CD4-positive, alpha-beta T cell treated with Interferon gamma for 1 hour (primary cell): ENCODE data around the gene PRMT9.

Source experiments
- DNase-seq: peaks from one replicate; pipeline ENCODE4 v3.0.0-alpha.2; 2020

The PRMT9 gene

GRCh38 chr4:147678796-147679549, 5.0 kb downstream of the PRMT9 start:
- no peak for DNase-seq

DNA sequence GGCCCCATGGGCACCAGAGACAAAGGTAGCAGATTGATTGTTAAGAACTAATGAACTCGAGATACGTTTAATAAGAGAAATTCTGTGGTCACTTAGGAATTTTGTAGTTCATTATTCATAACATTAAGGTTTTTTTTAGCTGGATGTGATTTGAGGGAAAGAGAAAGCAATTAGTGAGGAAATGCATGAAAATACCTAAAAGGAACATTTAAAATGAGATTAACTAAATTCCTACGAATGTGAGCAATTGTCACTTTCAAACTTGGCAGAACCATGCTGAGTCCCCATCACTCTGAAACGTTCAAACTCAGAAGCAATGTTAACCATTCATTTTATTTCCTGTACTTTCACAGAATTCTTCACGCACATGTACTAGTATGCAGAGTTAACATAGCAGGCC, 5.9 kb downstream of the PRMT9 start:
- DNase-seq, result no peak

DNA sequence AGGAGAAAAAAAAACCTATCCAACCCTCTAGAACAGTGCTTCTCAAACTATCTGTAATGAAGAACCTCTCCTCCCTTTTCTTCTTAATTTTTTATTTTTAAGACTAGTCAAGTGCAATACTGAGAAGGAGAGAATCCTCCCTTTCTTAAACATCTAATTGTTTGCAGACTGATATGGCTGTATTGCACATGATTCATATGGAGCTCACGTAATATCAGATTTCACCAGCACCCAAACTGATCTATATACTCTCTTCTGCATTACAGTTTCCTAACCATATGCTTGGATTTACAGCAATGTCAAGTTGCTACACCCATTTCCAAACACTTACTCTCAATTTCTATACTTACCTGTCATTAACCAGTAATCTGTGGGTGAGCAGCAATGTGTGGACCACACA, 9.5 kb downstream of the PRMT9 start:
- no peak for DNase-seq

- DNase-seq, result no peak
Observed at GRCh38 chr4:147674073-147674472, 9.9 kb downstream of the PRMT9 start.

GRCh38 chr4:147658501-147658900, 25.5 kb downstream of the PRMT9 start:
- DNase-seq, result no peak

- no peak for DNase-seq
Observed at GRCh38 chr4:147655639-147656038, 28.3 kb downstream of the PRMT9 start.

DNA sequence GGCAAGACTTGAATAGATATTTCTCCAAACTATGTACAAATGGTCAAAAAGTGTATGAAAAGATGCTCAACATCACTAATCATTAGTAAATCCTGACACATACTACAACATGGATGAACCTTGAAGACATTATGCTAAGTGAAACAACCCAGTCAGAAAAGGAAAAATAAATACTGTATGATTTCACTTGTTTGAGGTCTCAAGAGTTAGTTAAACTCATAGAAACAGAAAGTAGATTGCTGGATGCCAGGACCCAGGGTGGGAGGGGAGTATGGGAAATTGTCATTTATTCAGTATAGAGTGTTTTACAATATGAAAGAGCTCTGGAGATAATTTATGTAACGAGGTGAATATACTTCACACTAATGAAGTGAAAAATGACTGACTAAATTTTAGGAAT, 32.4 kb downstream of the PRMT9 start:
- no peak for DNase-seq

GRCh38 chr4:147648656-147649055, 35.3 kb downstream of the PRMT9 start:
- no peak for DNase-seq

- DNase-seq, result no peak
Observed at GRCh38 chr4:147645099-147645498, 38.9 kb downstream of the PRMT9 start.

- no peak for DNase-seq
Observed at GRCh38 chr4:147644471-147644870, 39.5 kb downstream of the PRMT9 start.

GRCh38 chr4:147643616-147644015, 40.3 kb downstream of the PRMT9 start:
- no peak for DNase-seq

- DNase-seq, result no peak
Observed at GRCh38 chr4:147640331-147640730, 43.6 kb downstream of the PRMT9 start.

- no peak for DNase-seq
Observed at GRCh38 chr4:147639388-147639787, 44.6 kb downstream of the PRMT9 start.

DNA sequence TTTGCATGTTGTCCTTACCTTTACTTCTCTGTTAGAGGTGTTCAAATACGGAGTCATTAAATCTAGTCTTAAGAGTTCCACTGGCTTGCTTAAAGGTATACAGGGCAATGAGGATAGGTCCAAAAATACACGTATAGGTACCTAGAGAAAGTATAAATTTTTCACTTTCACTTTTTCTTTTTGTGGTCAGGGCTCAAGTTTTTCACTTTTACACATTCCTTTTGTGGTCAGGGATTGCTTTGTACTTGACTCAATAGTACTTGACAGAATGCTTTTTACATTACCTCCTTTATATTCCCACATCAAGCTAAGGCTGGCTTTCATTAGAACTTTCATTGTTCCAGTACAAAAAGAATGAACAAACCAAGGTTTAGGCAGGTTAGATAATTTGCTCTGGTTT, 45.0 kb downstream of the PRMT9 start:
- DNase-seq, result no peak

- no peak for DNase-seq
Observed at GRCh38 chr4:147638365-147638764, 45.6 kb downstream of the PRMT9 start.

GRCh38 chr4:147635348-147635747, 48.6 kb downstream of the PRMT9 start:
- DNase-seq, result no peak

DNA sequence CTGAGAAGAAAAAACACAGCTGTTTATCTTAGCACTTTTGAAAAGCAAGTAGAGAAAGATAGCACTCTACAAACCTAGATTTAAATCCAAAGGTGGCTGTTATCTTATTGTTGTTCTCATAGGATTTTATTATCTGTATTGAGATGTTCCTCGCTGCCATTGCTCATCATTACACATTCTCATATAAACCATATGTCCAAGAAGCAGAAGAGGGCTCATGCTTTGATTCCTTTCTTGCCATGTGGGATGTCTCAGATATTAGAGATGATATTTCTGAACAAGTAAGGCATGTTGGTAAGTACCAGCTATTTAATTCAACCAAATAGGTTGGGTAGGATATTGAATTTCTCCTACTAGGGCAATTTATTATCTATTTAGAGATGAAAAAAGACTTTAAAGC, 50.3 kb downstream of the PRMT9 start:
- DNase-seq, result no peak

GRCh38 chr4:147633113-147633512, 50.9 kb downstream of the PRMT9 start:
- DNase-seq, result no peak

- DNase-seq, result no peak
Observed at GRCh38 chr4:147629783-147630730, 53.9 kb downstream of the PRMT9 start.

- no peak for DNase-seq
Observed at GRCh38 chr4:147628415-147628814, 55.5 kb downstream of the PRMT9 start.

DNA sequence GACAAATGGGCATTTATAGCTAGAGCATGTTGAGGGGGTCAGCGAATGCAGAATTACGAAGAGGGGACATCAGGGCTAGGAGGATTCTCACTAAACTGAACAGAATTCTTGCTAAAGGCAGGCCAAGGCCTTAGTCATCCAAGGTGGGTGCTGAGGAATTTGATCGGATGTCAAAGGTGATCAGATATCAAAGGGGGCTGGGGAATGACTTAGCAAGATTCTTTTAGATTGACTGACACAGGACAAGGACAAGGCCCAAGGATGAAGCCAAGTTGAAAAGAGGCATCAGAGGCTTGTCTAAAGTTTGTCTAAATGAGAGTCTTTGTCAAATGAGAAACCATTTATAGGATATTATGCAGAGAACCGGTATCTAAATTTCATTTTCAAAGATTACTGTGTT, 57.1 kb downstream of the PRMT9 start:
- no peak for DNase-seq

DNA sequence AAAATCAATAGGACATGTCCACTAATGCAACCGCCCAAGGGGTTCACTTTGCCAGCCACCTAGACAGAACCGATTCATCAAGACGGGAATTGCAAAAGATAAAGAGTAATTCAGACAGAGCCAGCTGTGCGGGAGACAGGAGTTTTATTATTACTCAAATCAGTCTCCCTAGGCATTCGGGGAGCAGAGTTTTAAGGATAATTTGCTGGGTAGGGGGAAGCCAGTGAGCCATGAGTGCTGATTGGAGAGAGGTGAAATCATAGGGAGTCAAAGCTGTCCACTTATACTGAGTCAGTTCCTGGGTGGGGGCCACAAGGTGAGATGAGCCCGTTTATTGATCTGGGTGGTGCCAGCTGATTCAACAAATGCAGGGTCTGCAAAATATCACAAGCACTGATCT, 58.2 kb downstream of the PRMT9 start:
- no peak for DNase-seq

GRCh38 chr4:147620315-147620714, 63.6 kb downstream of the PRMT9 start:
- DNase-seq, result no peak
